Ovary (tissue), 9 donors: ENCODE data around the gene POPDC3. TPM values are rescaled to one million over a fixed set of nuclear protein-coding genes. Genes with fewer than 3 reads are reported as not detected.
"Not testable (repeated sequence)": the region's sequence is repeated elsewhere in the genome, so short reads cannot be mapped to it uniquely, and the experiment has no call there.

ENCODE experiments used
- DNase-seq, 5 donors: peaks; one replicate each; pipeline ENCODE4 v3.0.0-alpha.2; 2019 to 2020
- H3K27ac ChIP-seq, 2 donors: fragments of 200-600 bp; one replicate each; pipeline versions ENCODE4 v1.5.1 to v1.8.0; 2019 to 2022
- H3K27me3 ChIP-seq: fragments of 200-600 bp; one replicate; pipeline ENCODE4 v1.8.0; 2022
- H3K36me3 ChIP-seq: fragments of 200-600 bp; sonication (generic); one replicate; pipeline ENCODE4 v1.5.1; 2019
- H3K4me1 ChIP-seq: one replicate; pipeline ENCODE4 v1.8.1; 2013; ENCODE audit warnings: mild to moderate bottlenecking, moderate library complexity; ENCODE audit not compliant: insufficient read depth
- H3K4me3 ChIP-seq: fragments of 200-600 bp; sonication (generic); one replicate; pipeline ENCODE4 v1.5.1; 2017
- H3K9me3 ChIP-seq, 2 donors: fragments of 200-600 bp in 1 of 2; sonication (generic) in 1 of 2; one replicate each; pipeline versions ENCODE4 v1.5.1 to v1.8.1; 2013 to 2019; ENCODE audit warnings: mild to moderate bottlenecking in 1 of 2, moderate library complexity in 1 of 2
- CTCF ChIP-seq, 3 donors: fragments of 450-650 bp in 2 of 3; fragments of 200-600 bp in 1 of 3; IDR thresholded peaks; one replicate each; pipeline versions ENCODE4 v1.5.1 to v1.8.0; 2016 to 2022; ENCODE audit warnings: antibody characterized with exemption in 3 of 3, mild to moderate bottlenecking in 1 of 3
- EP300 ChIP-seq: sonication (generic); formaldehyde crosslinking; IDR thresholded peaks from one replicate; pipeline ENCODE4 v1.6.1; 2017; ENCODE audit warnings: antibody characterized with exemption
- POLR2A ChIP-seq: fragments of 450-650 bp; IDR thresholded peaks from one replicate; pipeline ENCODE4 v1.6.1; 2017; ENCODE audit warnings: antibody characterized with exemption, mild to moderate bottlenecking, moderate library complexity
- WGBS, 3 donors: extraction: QIAGEN DNeasy Blood & Tissue Kit in 1 of 3; methylation state at CpG; one replicate each; pipeline versions ENCODE4 v1.1.5 to v1.1.7; 2013 to 2017; 5-methylcytosine and 5-hydroxymethylcytosine counted together
- intact Hi-C, 4 donors: fragments of 100-400 bp; cut with DNase I; formaldehyde crosslinking; loops; one replicate each; pipeline versions ENCODE4 v1.11.0 to v1.15.1; 2022 to 2023
- polyA plus RNA-seq, 2 donors: library from polyadenylated mRNA; stranded (reverse); fragments of 200-250 nt in 1 of 2; fragments of 350-450 nt in 1 of 2; fragmentation: Illumina TruSeq in 1 of 2; extraction: RNeasy Lipid Tissue Mini Kit (QIAGEN cat#74804) in 1 of 2; gene quantifications; one replicate each; pipeline ENCODE4 v1.2.3, GENCODE V29; 2013 to 2014
- total RNA-seq, 7 donors: library from RNA; depleted of rRNA in 2 of 7; stranded (reverse); fragments of >200 nt in 2 of 7; fragmentation: NEBNext Ultra II Directional in 3 of 7; extraction: Animal tissue kit (Norgen Biotek cat#: 25700) in 3 of 7; gene quantifications; one replicate each; pipeline versions ENCODE4 v1.1.0 to v1.2.4, GENCODE V29; 2016 to 2023
- donor health status: DM: no; HTN: no; CAD: no; lungs with moderate emphysema.
- donor health status: DM: no; HTN: no; CAD: no.
- donor health status: Bipolar disorder and iron deficiency.
- donor health status: DM: yes; HTN: yes; CAD: no.
- donor health status: DM: no; HTN: no; CAD: no.
- donor health status: DM: yes; HTN: yes; CAD: no.

Gene POPDC3
- total and polyA plus RNA-seq, 9 donors, result 0.15 to 3.1 (median 0.45) TPM; not detected in 6

- H3K4me1 ChIP-seq, result no peaks in the 10 kb centered on the region
- no peak for DNase-seq
- WGBS, 3 donors, result 43 to 58% (median 52%) methylated on average over 5 of the region's 5 CpGs
- no peak for TF ChIP-seq CTCF (IDR thresholded peaks at IDR 0.05)
- TF ChIP-seq EP300, result no peak
- TF ChIP-seq POLR2A, result no peak
- H3K27me3 ChIP-seq, result no peaks in the 10 kb centered on the region
- no peak overlapping the region for H3K27ac ChIP-seq
- no peaks in the 10 kb centered on the region for H3K36me3 ChIP-seq
- intact Hi-C loops, result no loop called here
- H3K4me3 ChIP-seq, result no peak overlapping the region
- H3K9me3 ChIP-seq, result no peaks in the 10 kb centered on the region
These were observed 1.2 kb downstream of the POPDC3 start for GRCh38 chr6:105178636-105179035.

- H3K27ac ChIP-seq, result no peak overlapping the region
- WGBS, 3 donors, result 70 to 75% (median 70%) methylated on average over 1 of the region's 1 CpG
- no peak for TF ChIP-seq EP300
- no peak for TF ChIP-seq POLR2A
- no peak for TF ChIP-seq CTCF (IDR thresholded peaks at IDR 0.05)
- H3K4me3 ChIP-seq, result no peak overlapping the region
- no peaks in the 10 kb centered on the region for H3K9me3 ChIP-seq
- no peaks in the 10 kb centered on the region for H3K36me3 ChIP-seq
- intact Hi-C loops, result no loop called here
- DNase-seq, result no peak
- no peaks in the 10 kb centered on the region for H3K4me1 ChIP-seq
- H3K27me3 ChIP-seq, result no peaks in the 10 kb centered on the region
These were observed 1.7 kb downstream of the POPDC3 start for GRCh38 chr6:105178110-105178509.

- H3K27me3 ChIP-seq, result no peaks in the 10 kb centered on the region
- DNase-seq, result no peak
- H3K4me3 ChIP-seq, result no peak overlapping the region
- 90 to 98% (median 95%) methylated on average over 2 of the region's 2 CpGs for WGBS, 3 donors
- no peaks in the 10 kb centered on the region for H3K36me3 ChIP-seq
- TF ChIP-seq EP300 (no peak), POLR2A (no peak), CTCF (IDR thresholded peaks at IDR 0.05) (no peak)
- intact Hi-C loops, result no loop called here
- no peaks in the 10 kb centered on the region for H3K4me1 ChIP-seq
- no peak overlapping the region for H3K27ac ChIP-seq
- H3K9me3 ChIP-seq, result no peaks in the 10 kb centered on the region
These were observed 2.3 kb downstream of the POPDC3 start for GRCh38 chr6:105177556-105177955.

GRCh38 chr6:105174512-105174911 lies 5.3 kb downstream of the POPDC3 start:
- TF ChIP-seq EP300, result no peak
- no peak for TF ChIP-seq CTCF (IDR thresholded peaks at IDR 0.05)
- no peak for TF ChIP-seq POLR2A
- Histone ChIP-seq H3K36me3 (no peaks in the 10 kb centered on the region), H3K4me1 (no peaks in the 10 kb centered on the region), H3K9me3 (no peaks in the 10 kb centered on the region), H3K27ac (no peak overlapping the region), H3K27me3 (no peaks in the 10 kb centered on the region), H3K4me3 (no peak overlapping the region)
- WGBS, 3 donors, result 89 to 91% (median 91%) methylated on average over 6 of the region's 6 CpGs
- DNase-seq, result no peak
- intact Hi-C loops, result no loop called here

GRCh38 chr6:105172515-105172914 lies 7.3 kb downstream of the POPDC3 start:
- intact Hi-C loops, H3K27me3 ChIP-seq, H3K4me3 ChIP-seq, H3K27ac ChIP-seq, H3K4me1 ChIP-seq, DNase-seq, H3K9me3 ChIP-seq, H3K36me3 ChIP-seq: not testable (repeated sequence)
- WGBS, 3 donors, result 91 to 95% (median 93%) methylated on average over 4 of the region's 4 CpGs
